KMS-11 (cell line): ENCODE measurements around the gene THEM4.
"Not testable (repeated sequence)": the region's sequence is repeated elsewhere in the genome, so short reads cannot be mapped to it uniquely, and the experiment has no call there.

Experiments
- H2AFZ ChIP-seq: fragments of 200-600 bp; sonication (generic); 2 replicates; pipeline ENCODE4 v1.6.1; 2016; ENCODE audit warnings: antibody characterized with exemption, mixed run types, low read depth
- H3K27ac ChIP-seq: fragments of 200-600 bp; sonication (generic); 2 replicates; pipeline ENCODE4 v1.6.1; 2016; ENCODE audit warnings: mild to moderate bottlenecking, mixed run types
- H3K27me3 ChIP-seq: fragments of 200-600 bp; sonication (generic); 2 replicates; pipeline ENCODE4 v1.6.1; 2017; ENCODE audit warnings: mild to moderate bottlenecking, low read depth, mixed run types, moderate library complexity; ENCODE audit not compliant: insufficient read depth
- H3K36me3 ChIP-seq: fragments of 200-600 bp; sonication (generic); 2 replicates; pipeline ENCODE4 v1.6.1; 2017; ENCODE audit warnings: mild to moderate bottlenecking, mixed run types; ENCODE audit not compliant: insufficient read depth
- H3K4me1 ChIP-seq: fragments of 200-600 bp; sonication (generic); 2 replicates; pipeline ENCODE4 v1.6.1; 2016; ENCODE audit warnings: mild to moderate bottlenecking, low read depth, mixed run types; ENCODE audit not compliant: poor library complexity, severe bottlenecking
- H3K4me2 ChIP-seq: fragments of 200-600 bp; sonication (generic); 2 replicates; pipeline ENCODE4 v1.7.0; 2016; ENCODE audit warnings: mild to moderate bottlenecking, mixed run types
- H3K4me3 ChIP-seq: fragments of 200-600 bp; sonication (generic); IDR thresholded peaks from 2 replicates; pipeline ENCODE4 v1.6.1; 2017; ENCODE audit warnings: low read depth, low read length, mixed read lengths; ENCODE audit not compliant: insufficient read depth
- H3K79me2 ChIP-seq: fragments of 200-600 bp; sonication (generic); 2 replicates; pipeline ENCODE4 v1.6.1; 2016; ENCODE audit warnings: low read depth, mixed run types; ENCODE audit not compliant: insufficient read depth
- H3K9ac ChIP-seq: fragments of 200-600 bp; sonication (generic); 2 replicates; pipeline ENCODE4 v1.6.1; 2016; ENCODE audit warnings: mild to moderate bottlenecking, mixed run types
- H4K20me1 ChIP-seq: fragments of 200-600 bp; sonication (generic); 2 replicates; pipeline ENCODE4 v1.6.1; 2016; ENCODE audit warnings: mild to moderate bottlenecking, mixed run types; ENCODE audit not compliant: insufficient read depth
- CTCF ChIP-seq: fragments of 200-600 bp; sonication (generic); conservative IDR thresholded peaks from 2 replicates; pipeline ENCODE4 v1.6.1; 2017; ENCODE audit warnings: low read depth, mild to moderate bottlenecking, antibody characterized with exemption, low read length, moderate library complexity, mixed read lengths

The THEM4 gene

DNA sequence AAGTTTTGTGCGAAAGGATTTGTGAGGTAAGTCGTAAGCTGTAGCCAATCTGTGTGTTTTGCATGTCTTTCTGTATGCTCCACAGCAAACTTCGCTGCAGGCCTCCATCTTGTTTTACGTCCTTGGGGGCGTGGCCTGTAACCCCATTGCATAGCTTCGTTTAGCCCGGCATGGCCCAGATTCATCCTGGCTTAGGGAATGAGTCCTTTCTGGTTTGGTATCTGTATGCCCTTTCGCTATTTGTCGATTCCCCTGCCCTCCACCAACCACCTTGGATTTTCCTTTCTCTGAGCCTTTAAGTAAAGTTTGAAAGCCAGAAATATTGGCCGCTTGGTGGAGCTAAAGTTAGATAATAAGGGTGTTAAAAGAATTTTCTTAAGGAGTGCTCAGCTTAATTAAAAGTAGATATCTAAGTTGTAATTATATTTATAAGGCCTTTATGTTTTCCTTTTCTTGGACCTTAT, 1.1 kb downstream of the THEM4 start:
- H3K4me1 ChIP-seq: peaks cover 6% of the 10 kb centered on the region
- H3K27ac ChIP-seq: no peak overlapping the region
- peak overlapping the region; percentile 52 for H3K4me2 ChIP-seq
- H4K20me1 ChIP-seq: no peaks in the 10 kb centered on the region
- peak overlapping the region; percentile 91; the same call in 1 of the 2 replicates for H2AFZ ChIP-seq
- H3K36me3 ChIP-seq: no peaks in the 10 kb centered on the region
- 0 out of 2 replicates have a peak, but pooled peaks have one; percentile 26 for TF ChIP-seq CTCF
- peak overlapping the region; percentile 71; the same call in 1 of the 2 replicates for H3K9ac ChIP-seq
- no peaks in the 10 kb centered on the region for H3K27me3 ChIP-seq
- peaks cover 7% of the 10 kb centered on the region; the same call in 1 of the 2 replicates for H3K79me2 ChIP-seq
- H3K4me3 ChIP-seq: no peak overlapping the region

DNA sequence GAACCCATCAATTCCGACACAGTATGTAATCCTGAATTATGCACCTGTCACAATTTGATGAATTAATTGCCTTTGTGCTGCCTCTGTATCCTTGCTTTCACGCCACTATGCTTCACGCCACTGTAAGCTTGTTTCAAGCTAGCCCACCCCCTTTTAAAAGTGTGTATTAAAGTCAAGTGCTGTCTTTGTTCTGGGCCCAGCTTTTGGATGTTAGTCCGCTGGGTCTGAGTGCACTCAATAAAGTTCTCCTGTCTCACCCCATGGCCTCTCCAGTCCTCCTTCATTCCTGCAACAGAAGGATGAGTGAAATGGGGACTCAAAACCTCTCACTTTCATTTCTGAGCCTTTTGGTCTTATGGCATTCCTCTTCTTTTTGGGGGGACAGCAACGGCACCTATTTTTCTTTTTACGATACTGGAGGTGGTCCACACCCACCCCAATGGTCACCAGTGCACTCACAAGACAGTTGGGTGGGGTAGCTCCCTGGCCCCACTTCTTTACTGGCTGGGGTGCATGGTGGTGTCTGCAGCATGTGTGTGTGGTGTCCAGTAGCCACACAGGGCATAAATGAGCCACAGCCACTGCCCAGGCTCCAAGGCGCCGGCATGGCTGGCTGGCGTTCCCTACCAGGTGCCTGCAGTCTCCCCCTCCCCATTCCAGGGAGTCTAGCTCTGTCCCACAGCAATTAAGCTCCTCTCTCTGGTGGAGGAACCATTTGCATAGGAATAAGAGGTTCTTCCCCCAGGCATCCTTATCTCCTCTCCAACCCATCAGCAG, 1.8 kb downstream of the THEM4 start:
- no peak overlapping the region for H3K4me3 ChIP-seq

GRCh38 chr1:151906324-151906645, 3.0 kb downstream of the THEM4 start:
- H3K36me3 ChIP-seq, H3K79me2 ChIP-seq, H3K9ac ChIP-seq, H4K20me1 ChIP-seq, H3K4me1 ChIP-seq, H3K4me2 ChIP-seq, H3K27me3 ChIP-seq, H3K27ac ChIP-seq, H3K4me3 ChIP-seq, H2AFZ ChIP-seq: not testable (repeated sequence)

More for the DNA sequence above, 1.8 kb downstream of the THEM4 start:
- no peak for TF ChIP-seq CTCF
- H3K9ac ChIP-seq: no peak overlapping the region
- H3K36me3 ChIP-seq: no peaks in the 10 kb centered on the region
- H3K79me2 ChIP-seq: peaks cover 7% of the 10 kb centered on the region; the same call in 1 of the 2 replicates
- no peak overlapping the region for H3K4me2 ChIP-seq
- no peaks in the 10 kb centered on the region for H3K27me3 ChIP-seq
- no peak overlapping the region for H3K27ac ChIP-seq
- no peaks in the 10 kb centered on the region for H4K20me1 ChIP-seq
- no peak overlapping the region for H2AFZ ChIP-seq
- H3K4me1 ChIP-seq: peaks cover 6% of the 10 kb centered on the region

GRCh38 chr1:151905443-151906323, 3.6 kb downstream of the THEM4 start:
- H3K4me1 ChIP-seq, H2AFZ ChIP-seq, H3K4me3 ChIP-seq, H3K79me2 ChIP-seq, H3K36me3 ChIP-seq, H3K9ac ChIP-seq, H3K27me3 ChIP-seq, H3K27ac ChIP-seq, H4K20me1 ChIP-seq, H3K4me2 ChIP-seq: not testable (repeated sequence)

- Histone ChIP-seq H3K4me3 (no peak overlapping the region), H3K4me1 (peaks cover 6% of the 10 kb centered on the region), H3K27me3 (no peaks in the 10 kb centered on the region), H3K4me2 (no peak overlapping the region), H4K20me1 (no peaks in the 10 kb centered on the region), H3K27ac (no peak overlapping the region), H3K9ac (no peak overlapping the region), H2AFZ (no peak overlapping the region), H3K36me3 (no peaks in the 10 kb centered on the region), H3K79me2 (peaks cover 10% of the 10 kb centered on the region; the same call in 1 of the 2 replicates)
- TF ChIP-seq CTCF: no peak
These were observed 4.3 kb downstream of the THEM4 start for GRCh38 chr1:151905070-151905442.
